Medulla oblongata (tissue), 1 donor: Measurements from ENCODE around the gene ANKRD1.
"Not testable (repeated sequence)": the region's sequence is repeated elsewhere in the genome, so short reads cannot be mapped to it uniquely, and the experiment has no call there.

Source experiments
- DNase-seq: peaks from one replicate; pipeline ENCODE4 v3.0.0-alpha.2; 2015; ENCODE audit errors: extremely low spot score

ANKRD1 gene

DNA sequence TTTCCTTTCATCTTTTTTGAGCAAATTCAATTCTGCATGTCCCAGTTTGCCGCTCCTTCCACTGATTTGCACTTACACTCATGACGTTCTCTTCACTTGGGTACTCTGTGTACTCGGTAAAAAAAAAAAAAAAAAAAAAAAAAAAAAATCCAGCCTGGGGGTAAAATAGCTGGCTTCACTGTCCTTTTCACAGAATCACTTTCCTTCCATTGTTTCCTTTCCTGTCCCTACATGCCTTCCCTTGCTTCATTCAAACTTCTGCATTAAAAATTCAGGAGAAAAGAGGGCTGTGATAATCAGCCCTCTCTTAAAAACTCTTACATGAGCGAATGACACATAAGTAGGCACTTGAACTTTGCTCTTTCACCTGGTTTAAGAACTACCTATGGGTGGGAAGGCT is 8.7 kb downstream of the ANKRD1 start:
- DNase-seq: no peak

GRCh38 chr10:90911133-90912051 is 9.5 kb downstream of the ANKRD1 start:
- DNase-seq: peak; percentile 94

DNA sequence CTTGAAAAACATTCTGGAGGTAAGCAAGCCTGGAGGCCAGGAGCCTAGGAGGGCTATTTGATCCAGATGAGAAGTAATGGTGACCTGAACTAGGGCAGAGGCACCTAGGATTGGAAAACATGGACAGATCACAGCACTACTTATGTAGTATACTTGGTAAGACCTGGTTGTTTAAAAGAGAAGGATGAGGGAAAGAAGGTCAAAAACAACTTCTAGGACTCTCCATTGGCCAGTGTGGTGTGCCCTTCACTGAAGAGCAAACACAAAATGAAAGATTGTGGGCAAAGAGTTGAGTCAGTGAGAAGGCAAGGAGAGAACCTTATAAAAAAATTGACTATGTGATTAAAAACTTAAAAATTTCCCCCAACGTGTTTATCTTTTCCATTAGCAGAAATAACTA is 14.3 kb downstream of the ANKRD1 start:
- no peak for DNase-seq

DNA sequence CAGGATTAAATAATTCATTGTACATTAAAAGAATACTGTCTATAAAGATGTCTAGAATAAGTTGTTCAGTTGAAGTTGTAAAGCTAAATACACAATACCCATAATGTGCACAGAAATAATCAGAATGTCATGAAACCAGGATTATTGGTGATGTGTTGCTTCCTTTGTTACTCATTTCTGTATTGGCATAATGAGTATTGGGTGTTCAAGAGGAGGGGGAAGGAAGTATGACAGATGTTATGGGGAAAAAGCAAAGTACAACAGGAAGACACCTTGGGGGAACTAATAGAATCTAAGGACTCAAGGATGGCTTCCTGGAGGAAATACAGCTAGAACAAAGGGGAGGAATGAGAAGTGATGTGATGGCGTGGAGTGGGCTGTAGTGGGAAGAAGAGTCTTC is 15.0 kb downstream of the ANKRD1 start:
- DNase-seq: no peak

DNA sequence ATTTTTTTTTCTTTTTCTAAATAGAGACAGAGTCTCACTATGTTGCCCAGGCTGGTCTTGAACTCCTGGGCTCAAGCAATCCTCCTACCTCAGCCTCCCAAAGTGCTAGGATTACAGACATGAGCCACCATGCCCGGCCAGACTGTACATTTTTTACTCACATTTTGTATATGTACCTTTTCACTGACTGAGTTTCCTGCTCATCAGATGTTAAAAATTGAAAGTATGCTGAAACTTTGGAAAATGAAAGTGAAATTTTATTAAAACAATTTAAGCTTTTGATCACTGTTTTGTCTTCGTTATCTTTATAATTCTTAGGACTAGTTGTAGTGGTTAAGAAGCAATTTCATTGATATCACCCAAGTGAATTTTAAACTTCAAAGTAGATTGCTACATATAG is 24.0 kb downstream of the ANKRD1 start:
- DNase-seq: not testable (repeated sequence)

DNA sequence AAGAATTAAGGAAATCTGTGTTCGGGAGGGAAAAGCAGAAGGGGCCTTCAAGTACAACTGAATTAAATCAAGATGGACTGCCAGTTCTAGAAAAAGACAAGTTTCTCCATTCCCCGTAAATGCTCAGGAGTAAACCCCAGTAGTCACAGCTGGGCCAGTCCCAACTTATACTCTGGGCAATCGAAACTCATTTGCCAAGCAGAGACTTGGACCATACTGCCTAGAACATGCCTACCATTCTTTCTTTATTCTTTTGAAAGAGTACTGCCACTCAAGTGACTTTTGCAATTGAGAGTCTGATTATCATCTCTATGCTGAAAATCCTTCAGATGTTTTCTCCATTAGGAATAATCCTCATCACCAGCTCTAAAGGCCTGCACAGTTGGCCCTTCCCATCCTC is 27.7 kb downstream of the ANKRD1 start:
- DNase-seq: no peak

- no peak for DNase-seq
Observed at GRCh38 chr10:90890347-90890746, 30.5 kb downstream of the ANKRD1 start.

DNA sequence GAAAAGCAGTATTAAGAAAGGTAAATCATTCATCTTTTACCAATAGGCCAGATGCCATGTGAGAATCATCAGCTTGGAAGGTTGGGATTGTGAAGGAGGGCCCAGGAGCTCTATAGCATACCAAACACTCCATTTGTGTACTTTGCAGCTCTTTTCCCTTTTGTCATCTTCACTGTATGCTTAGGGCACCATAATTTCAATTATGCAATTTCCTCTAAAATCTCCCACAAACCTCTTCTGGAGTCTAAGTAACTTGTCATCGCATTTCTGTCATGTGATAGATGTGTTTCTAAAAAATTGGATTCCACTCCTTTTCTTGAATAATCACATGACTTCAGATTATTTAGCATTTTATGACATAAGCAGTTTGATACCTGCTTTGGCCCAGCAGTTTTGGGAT is 31.3 kb downstream of the ANKRD1 start:
- no peak for DNase-seq

DNA sequence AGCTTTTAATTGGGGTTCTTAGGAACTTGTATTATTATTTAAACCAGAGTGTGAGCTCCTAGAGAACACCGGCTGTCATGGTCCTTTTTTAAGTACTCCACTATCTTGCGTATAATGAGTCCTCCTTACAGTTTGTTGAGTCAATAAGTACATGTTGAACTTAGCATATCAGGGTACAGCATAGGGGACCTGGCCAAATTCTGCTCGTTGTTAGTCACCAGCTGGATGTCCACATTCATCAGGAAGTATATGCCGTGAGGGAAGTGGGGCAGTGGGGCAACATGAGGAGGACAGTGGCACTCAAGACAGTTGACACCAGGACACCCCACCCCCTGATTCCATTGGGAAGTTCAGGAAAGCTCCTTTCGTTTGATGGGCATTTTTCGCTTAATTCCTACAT is 32.5 kb downstream of the ANKRD1 start:
- no peak for DNase-seq

- no peak for DNase-seq
Observed at GRCh38 chr10:90887555-90887954, 33.3 kb downstream of the ANKRD1 start.

GRCh38 chr10:90885176-90885575 is 35.7 kb downstream of the ANKRD1 start:
- DNase-seq: no peak

DNA sequence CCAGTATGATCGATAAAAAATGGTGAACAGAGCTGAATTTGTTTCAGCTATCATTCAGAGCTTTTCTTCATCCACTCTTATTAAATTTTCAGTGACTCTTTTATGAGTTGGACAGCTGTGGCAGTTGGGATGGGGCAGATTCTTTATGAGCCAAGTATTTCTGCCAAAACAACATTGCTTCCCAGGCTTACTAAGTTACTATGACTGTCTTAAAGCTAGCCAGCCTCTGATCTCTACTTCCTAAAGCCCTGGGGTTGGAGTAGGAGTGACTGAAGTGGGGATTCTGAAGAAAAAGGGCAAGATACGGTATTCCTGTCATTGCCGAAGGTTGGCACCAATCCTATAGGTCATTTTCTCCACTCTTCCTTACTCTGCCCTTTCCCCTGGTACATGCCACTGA is 36.5 kb downstream of the ANKRD1 start:
- peak; percentile 48 for DNase-seq

DNA sequence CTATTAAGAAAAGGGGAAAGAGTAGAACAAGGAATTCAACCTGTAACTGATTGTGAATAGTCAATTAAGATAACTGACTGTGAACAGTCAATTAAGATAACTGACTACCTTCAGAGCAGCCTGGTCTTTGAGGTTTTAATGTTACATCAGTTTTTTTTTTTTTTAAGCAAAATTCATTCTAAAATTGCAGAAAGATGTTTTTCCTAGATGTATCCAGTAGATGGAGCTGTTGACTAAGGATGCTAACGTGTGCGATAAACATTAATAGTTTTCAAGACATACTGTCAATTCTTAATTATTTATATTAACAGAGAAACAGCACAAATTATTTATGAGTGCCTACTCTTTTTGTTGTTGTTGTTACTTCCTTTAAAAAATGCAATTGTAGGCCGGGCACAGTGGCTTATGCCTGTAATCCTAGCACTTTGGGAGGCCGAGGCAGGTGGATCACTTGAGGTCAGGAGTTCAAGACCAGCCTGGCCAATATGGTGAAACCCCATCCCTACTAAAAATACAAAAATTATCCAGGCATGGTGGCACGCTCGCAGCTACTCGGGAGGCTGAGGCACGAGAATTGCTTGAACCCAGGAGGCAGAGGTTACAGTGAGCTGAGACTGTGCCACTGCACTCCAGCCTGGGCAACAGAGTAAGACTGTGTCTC is 40.7 kb downstream of the ANKRD1 start:
- peak; percentile 36 for DNase-seq

DNA sequence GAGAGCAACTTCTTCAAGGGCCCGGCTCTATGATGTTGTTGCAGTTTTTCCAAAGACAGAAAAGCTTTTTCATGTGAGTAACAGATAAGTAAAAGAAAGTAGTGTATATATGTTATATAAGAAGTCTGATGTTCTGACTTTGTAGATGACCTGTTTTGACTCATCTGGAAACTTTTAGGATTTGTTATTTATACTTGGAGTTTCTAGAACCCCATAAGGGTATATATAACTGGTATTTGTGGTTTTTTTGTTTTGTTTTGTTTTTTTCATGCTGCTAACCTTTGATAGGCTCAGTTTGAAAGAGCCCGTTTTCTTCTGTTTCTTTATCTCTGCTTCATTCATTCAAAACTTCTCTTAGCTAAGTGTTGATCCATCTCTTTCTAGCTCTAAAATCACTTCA is 41.8 kb downstream of the ANKRD1 start:
- no peak for DNase-seq

DNA sequence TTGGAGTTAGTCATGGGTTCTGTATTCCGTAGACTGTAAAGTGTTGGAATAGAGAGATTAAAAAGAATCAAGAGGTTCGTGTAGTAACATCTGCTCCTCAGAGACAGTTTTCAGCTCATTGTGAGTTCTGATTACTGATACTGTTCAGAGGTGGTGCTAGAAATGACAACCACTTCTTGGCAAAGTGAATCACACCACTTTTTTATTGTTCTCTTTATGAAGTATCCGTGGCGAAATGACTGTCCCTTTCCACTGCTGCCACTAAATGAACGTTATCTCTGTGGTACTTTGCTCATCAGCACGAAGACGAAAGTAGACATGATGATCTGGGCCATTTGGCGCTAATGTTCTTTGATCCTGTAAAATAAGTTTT is 48.3 kb downstream of the ANKRD1 start:
- no peak for DNase-seq

DNA sequence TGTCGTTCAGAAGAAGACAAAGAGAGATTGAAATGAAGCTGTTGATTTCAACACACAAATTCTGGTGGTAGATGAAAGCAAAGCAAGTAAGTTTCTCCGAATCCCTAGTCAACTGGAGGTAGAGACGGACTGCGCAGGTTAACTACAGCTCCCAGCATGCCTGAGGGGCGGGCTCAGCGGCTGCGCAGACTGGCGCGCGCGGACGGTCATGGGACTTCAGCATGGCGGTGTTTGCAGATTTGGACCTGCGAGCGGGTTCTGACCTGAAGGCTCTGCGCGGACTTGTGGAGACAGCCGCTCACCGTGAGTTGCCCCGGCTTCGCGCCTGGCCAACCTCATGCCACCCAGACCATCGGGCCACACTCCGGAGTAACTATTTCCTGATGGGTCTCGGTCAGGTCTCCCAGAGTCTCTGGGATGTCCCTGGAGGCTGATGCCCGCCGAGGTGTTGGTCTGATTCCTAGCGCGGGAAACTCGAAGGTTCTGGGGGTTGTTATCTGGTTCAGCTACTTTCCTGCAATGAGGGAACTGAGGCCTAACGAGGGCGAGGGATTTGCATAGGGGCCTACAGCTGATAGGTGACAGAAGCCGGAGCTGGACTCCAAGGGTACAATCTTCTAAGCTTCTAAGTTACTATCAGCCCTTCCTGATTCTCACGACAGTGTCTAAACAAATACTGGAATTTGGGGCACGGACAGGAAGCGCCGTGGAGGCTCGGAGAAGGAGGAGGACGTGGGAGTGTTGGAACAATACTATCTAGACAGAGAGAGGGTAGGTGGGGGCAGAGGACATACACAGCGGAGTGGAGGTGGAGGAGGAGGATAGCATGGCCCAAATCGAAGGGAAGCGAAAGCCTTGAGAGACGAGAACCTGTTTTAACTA is 48.9 kb downstream of the ANKRD1 start, which contains the start of gene RPP30:
RPP30 (plus strand) TSS at position 209 of the 882 bp plus-strand sequence; CDS start at position 222, 13 bp downstream.
- peak; percentile 89 for DNase-seq

DNA sequence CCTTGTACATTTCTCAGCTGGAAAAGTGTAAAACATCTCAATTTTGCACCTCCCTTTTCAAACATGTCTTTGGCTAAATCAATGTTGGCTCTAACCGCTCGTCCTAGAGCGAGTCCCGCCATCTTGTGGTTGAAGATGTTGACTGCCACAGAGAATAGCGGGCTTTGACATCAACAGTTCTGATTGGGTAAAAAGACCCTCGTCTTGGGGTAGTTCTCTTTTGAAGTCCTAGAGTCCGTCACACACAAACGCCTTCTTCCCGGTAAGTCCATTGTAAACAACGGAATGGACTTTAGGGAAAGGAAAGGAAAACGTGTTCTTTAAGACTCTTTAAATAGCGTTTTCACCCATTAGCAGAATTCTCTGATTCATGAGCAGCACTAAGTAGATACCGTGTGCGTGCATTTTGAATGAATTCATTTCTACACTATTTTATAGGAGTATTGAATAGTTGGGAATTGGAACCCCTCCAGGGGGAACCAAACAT is 49.6 kb downstream of the ANKRD1 start:
- DNase-seq: peak; percentile 83

GRCh38 chr10:90866050-90866598 is 54.8 kb downstream of the ANKRD1 start:
- no peak for DNase-seq

- DNase-seq: no peak
Observed at GRCh38 chr10:90865401-90865800, 55.5 kb downstream of the ANKRD1 start.

GRCh38 chr10:90862908-90863514 is 57.9 kb downstream of the ANKRD1 start:
- DNase-seq: peak; percentile 23
